GM12878 (cell line): ENCODE data around the gene IQGAP2. TPM values are rescaled to one million over a fixed set of nuclear protein-coding genes. Genes with fewer than 3 reads are reported as not detected.
A peak's percentile ranks its signal among the peaks of the same experiment; 100 is the strongest.

Source experiments
- ASH2L ChIP-seq: fragments of 300-600, 200-600 bp; sonication (generic); IDR thresholded peaks from 2 replicates; pipeline ENCODE4 v1.6.1; 2017; ENCODE audit warnings: low read depth, mild to moderate bottlenecking, borderline replicate concordance
- BHLHE40 ChIP-seq, 2 experiments: fragments of 450-650 bp in 1 of 2; IDR thresholded peaks; 2 replicates each; pipeline ENCODE4 v1.6.1; 2011 to 2017; ENCODE audit warnings: low read depth in 2 of 2, borderline replicate concordance in 1 of 2, improper control_type of control experiment in 1 of 2, low read length in 1 of 2, mild to moderate bottlenecking in 1 of 2
- CBFB ChIP-seq: IDR thresholded peaks from 2 replicates; pipeline ENCODE4 v1.6.1; 2016; ENCODE audit warnings: antibody characterized with exemption, low read depth
- CREB1 ChIP-seq: IDR thresholded peaks from 2 replicates; pipeline ENCODE4 v1.6.1; 2012; ENCODE audit warnings: low read depth, mild to moderate bottlenecking, inconsistent platforms
- JUNB ChIP-seq: IDR thresholded peaks from 2 replicates; pipeline ENCODE4 v1.6.1; 2016; ENCODE audit warnings: antibody characterized with exemption, mild to moderate bottlenecking
- KDM1A ChIP-seq: fragments of 200-600 bp; sonication (generic); IDR thresholded peaks from 2 replicates; pipeline ENCODE4 v1.6.1; 2016; ENCODE audit warnings: borderline replicate concordance
- NFYA ChIP-seq: IDR thresholded peaks from 2 replicates; pipeline ENCODE4 v1.6.1; 2011; ENCODE audit warnings: low read depth, mild to moderate bottlenecking, low read length, improper control_type of control experiment, borderline replicate concordance
- PAX5 ChIP-seq: IDR thresholded peaks from 2 replicates; pipeline ENCODE4 v1.6.1; 2011; ENCODE audit warnings: low read depth, low read length, borderline replicate concordance
- POLR2A ChIP-seq: IDR thresholded peaks from 2 replicates; pipeline ENCODE4 v1.6.1; 2011; ENCODE audit warnings: low read depth, mild to moderate bottlenecking, low read length
- PRDM15 ChIP-seq: fragments of 450-650 bp; formaldehyde crosslinking; IDR thresholded peaks from 2 replicates; pipeline ENCODE4 v1.4.0; 2020; ENCODE audit warnings: mild to moderate bottlenecking, moderate library complexity
- RELB ChIP-seq: fragments of 450-650 bp; IDR thresholded peaks from 2 replicates; pipeline ENCODE4 v1.6.1; 2017; ENCODE audit warnings: low read depth, mild to moderate bottlenecking, moderate library complexity
- SIX5 ChIP-seq: IDR thresholded peaks from 2 replicates; pipeline ENCODE4 v1.6.1; 2011; ENCODE audit warnings: mild to moderate bottlenecking, low read depth, low read length, moderate library complexity; ENCODE audit not compliant: severe bottlenecking
- SREBF2 ChIP-seq: IDR thresholded peaks from 2 replicates; pipeline ENCODE4 v1.6.1; 2012; ENCODE audit warnings: mild to moderate bottlenecking, low read length
- TCF12 ChIP-seq: IDR thresholded peaks from 2 replicates; pipeline ENCODE4 v1.6.1; 2011; ENCODE audit warnings: low read depth, mild to moderate bottlenecking, low read length
- WRNIP1 ChIP-seq: IDR thresholded peaks from 2 replicates; pipeline ENCODE4 v1.6.1; 2011; ENCODE audit warnings: low read depth, low read length, improper control_type of control experiment, borderline replicate concordance
- ZBTB11 ChIP-seq: fragments of 450-650 bp; formaldehyde crosslinking; IDR thresholded peaks from 2 replicates; pipeline ENCODE4 v1.5.0; 2022; ENCODE audit warnings: mild to moderate bottlenecking, missing genetic modification characterization
- ZBTB4 ChIP-seq: fragments of 450-650 bp; formaldehyde crosslinking; IDR thresholded peaks from 2 replicates; pipeline ENCODE4 v1.4.0; 2022; ENCODE audit warnings: mild to moderate bottlenecking, moderate library complexity
- ZNF207 ChIP-seq: fragments of 450-650 bp; IDR thresholded peaks from 2 replicates; pipeline ENCODE4 v1.6.1; 2014; ENCODE audit warnings: antibody characterized with exemption, mild to moderate bottlenecking, borderline replicate concordance
- ZNF622 ChIP-seq: fragments of 450-650 bp; IDR thresholded peaks from 2 replicates; pipeline ENCODE4 v1.6.1; 2017; ENCODE audit warnings: mild to moderate bottlenecking, inconsistent platforms
- polyA plus RNA-seq, 11 experiments: library from polyadenylated mRNA; depleted of rRNA in 4 of 11; unstranded in 6 of 11; stranded (reverse) in 5 of 11; fragments of >200 nt; fragmentation: Nextera tagmentation in 4 of 11; fragmentation: Illumina TruSeq in 1 of 11; extraction: Ambion mirVana in 4 of 11; extraction: Trizol in 1 of 11; gene quantifications; 1 replicate in 1 of 11; 2 replicates in 10 of 11; pipeline versions ENCODE4 v1.2.1 to v1.2.3, GENCODE V29; 2011 to 2016; ENCODE audit warnings: inconsistent platforms in 2 of 11, missing spikeins in 2 of 11, low read depth in 1 of 11
- total RNA-seq, 4 experiments: library from RNA; depleted of rRNA in 3 of 4; stranded (reverse); fragments of >200 nt in 3 of 4; fragmentation: Illumina TruSeq in 1 of 4; extraction: Trizol in 1 of 4; gene quantifications; 2 replicates each; pipeline versions ENCODE4 v1.2.1 to v1.2.3, GENCODE V29; 2013 to 2021

IQGAP2 gene
- total and polyA plus RNA-seq, 10 of the 15 experiments (the other 5 are each of a cell fraction or from before 2014, with no cell fraction given), result 14.5 to 41.4 (median 21.8) TPM

GRCh38 chr5:76547891-76548524 lies 144.9 kb downstream of the IQGAP2 start (continued):
- TF ChIP-seq ZBTB11 (no peak), JUNB (0 out of 2 replicates have a peak, but pooled peaks have one; percentile 2), WRNIP1 (no peak), KDM1A (no peak), POLR2A (no peak), ASH2L (0 out of 2 replicates have a peak, but pooled peaks have one; percentile 5), SIX5 (no peak), SREBF2 (no peak), RELB (no peak), ZNF207 (peak; percentile 30; the same call in 1 of the 2 replicates), ZNF622 (no peak), ZBTB4 (CRISPR knock-in tag) (no peak), CREB1 (no peak), CBFB (peak; percentile 55; the same call in 1 of the 2 replicates), PAX5 (peak; percentile 93), PRDM15 (no peak), BHLHE40 (IDR thresholded peaks at IDR 0.05; ENCODE audit: borderline replicate concordance in 1 of 2, low read depth in 2 of 2, low read length in 1 of 2) (no peak), TCF12 (peak; percentile 73), NFYA (no peak)
